ENCODE data around the gene BRSK2.
"Not testable (repeated sequence)": the region's sequence is repeated elsewhere in the genome, so short reads cannot be mapped to it uniquely, and the experiment has no call there.

BRSK2 gene

DNA sequence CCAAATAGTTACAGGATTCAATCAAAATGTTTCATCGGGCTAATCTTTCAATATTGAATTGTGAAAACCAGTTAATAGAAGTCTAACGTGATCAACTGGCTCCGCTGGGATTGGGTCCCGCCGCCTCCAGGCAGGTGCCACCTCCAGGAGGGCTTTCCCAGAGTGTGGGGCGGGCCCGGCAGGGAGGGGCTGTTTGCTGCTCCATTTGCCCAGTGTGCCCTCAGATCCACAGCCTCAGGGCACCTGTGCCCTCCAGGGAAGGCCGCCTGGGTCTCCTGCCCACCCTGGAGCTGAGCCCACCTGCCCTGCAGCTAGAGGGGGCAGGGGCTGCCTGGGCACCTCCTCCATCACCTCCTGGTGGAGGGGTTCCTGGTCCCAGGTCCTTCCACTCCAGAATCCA lies 17.9 kb downstream of the BRSK2 start:
- no peaks in the 10 kb centered on the region for H3K79me2 ChIP-seq (ENCODE audit: insufficient read depth, low read length)
- no peaks in the 10 kb centered on the region for H3K9me2 ChIP-seq (ENCODE audit: low read depth, low read length)
- H3K27me3 ChIP-seq (ENCODE audit: insufficient read depth, low read length), result no peaks in the 10 kb centered on the region
- H3K4me2 ChIP-seq (ENCODE audit: low read length), result no peak overlapping the region
- no peaks in the 10 kb centered on the region for H4K20me1 ChIP-seq (ENCODE audit: insufficient read depth, low read length)
- no peaks in the 10 kb centered on the region for H3K36me3 ChIP-seq (ENCODE audit: insufficient read depth, low read length)
- no peak overlapping the region for H3K27ac ChIP-seq (ENCODE audit: low read depth, low read length, poor library complexity, severe bottlenecking)
- no peak overlapping the region for H2AFZ ChIP-seq (ENCODE audit: low read length)
- no peak overlapping the region for H3K4me3 ChIP-seq (ENCODE audit: low read depth, low read length, poor library complexity, severe bottlenecking)
- no peaks in the 10 kb centered on the region for H3F3A ChIP-seq (ENCODE audit: insufficient read depth, low read length)
- TF ChIP-seq CTCF (IDR thresholded peaks at IDR 0.05; ENCODE audit: low read length) (no peak), EZH2 (IDR thresholded peaks at IDR 0.05; ENCODE audit: borderline replicate concordance, low read length) (no peak)
- no peaks in the 10 kb centered on the region for H3K4me1 ChIP-seq (ENCODE audit: insufficient read depth, low read length, severe bottlenecking)
- no peaks in the 10 kb centered on the region for H3K9me3 ChIP-seq (ENCODE audit: low read length)
- no peak overlapping the region for H3K9ac ChIP-seq (ENCODE audit: low read length)

DNA sequence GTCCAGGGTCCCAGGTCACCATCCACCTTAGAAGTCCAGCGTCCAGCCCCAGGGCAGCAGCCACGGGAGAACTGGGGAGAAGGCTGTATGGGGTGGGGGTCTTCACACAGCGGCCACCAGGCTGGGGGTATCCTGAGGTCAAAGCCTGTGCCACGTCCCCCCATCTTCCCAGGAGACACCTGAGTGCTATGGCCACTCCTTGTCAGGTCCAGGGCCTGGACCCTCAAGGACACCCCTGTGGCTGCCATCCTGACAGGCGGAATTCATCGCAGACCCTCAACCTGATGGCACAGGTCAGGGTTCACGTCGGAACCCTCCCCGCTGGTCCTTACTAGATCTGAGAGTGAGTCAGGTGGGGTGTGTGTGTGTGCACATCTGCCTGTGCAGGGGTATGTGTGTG lies 18.6 kb downstream of the BRSK2 start:
- Histone ChIP-seq H3K9ac (ENCODE audit: low read length) (no peak overlapping the region), H3K27ac (ENCODE audit: low read depth, low read length, poor library complexity, severe bottlenecking) (no peak overlapping the region), H3K9me2 (ENCODE audit: low read depth, low read length) (no peaks in the 10 kb centered on the region), H3F3A (ENCODE audit: insufficient read depth, low read length) (no peaks in the 10 kb centered on the region), H3K4me2 (ENCODE audit: low read length) (no peak overlapping the region), H3K4me3 (ENCODE audit: low read depth, low read length, poor library complexity, severe bottlenecking) (no peak overlapping the region), H3K27me3 (ENCODE audit: insufficient read depth, low read length) (no peaks in the 10 kb centered on the region), H3K9me3 (ENCODE audit: low read length) (no peaks in the 10 kb centered on the region), H2AFZ (ENCODE audit: low read length) (no peak overlapping the region), H3K4me1 (ENCODE audit: insufficient read depth, low read length, severe bottlenecking) (no peaks in the 10 kb centered on the region), H3K79me2 (ENCODE audit: insufficient read depth, low read length) (no peaks in the 10 kb centered on the region), H3K36me3 (ENCODE audit: insufficient read depth, low read length) (no peaks in the 10 kb centered on the region), H4K20me1 (ENCODE audit: insufficient read depth, low read length) (no peaks in the 10 kb centered on the region)
- TF ChIP-seq EZH2 (IDR thresholded peaks at IDR 0.05; ENCODE audit: borderline replicate concordance, low read length), result no peak
- no peak for TF ChIP-seq CTCF (IDR thresholded peaks at IDR 0.05; ENCODE audit: low read length)

- Histone ChIP-seq H3K4me1 (ENCODE audit: insufficient read depth, low read length, severe bottlenecking) (no peaks in the 10 kb centered on the region), H4K20me1 (ENCODE audit: insufficient read depth, low read length) (no peaks in the 10 kb centered on the region), H3K9me3 (ENCODE audit: low read length) (no peaks in the 10 kb centered on the region), H3K4me3 (ENCODE audit: low read depth, low read length, poor library complexity, severe bottlenecking) (no peak overlapping the region), H2AFZ (ENCODE audit: low read length) (no peak overlapping the region), H3K79me2 (ENCODE audit: insufficient read depth, low read length) (no peaks in the 10 kb centered on the region), H3K27me3 (ENCODE audit: insufficient read depth, low read length) (no peaks in the 10 kb centered on the region), H3K27ac (ENCODE audit: low read depth, low read length, poor library complexity, severe bottlenecking) (no peak overlapping the region), H3F3A (ENCODE audit: insufficient read depth, low read length) (no peaks in the 10 kb centered on the region), H3K9me2 (ENCODE audit: low read depth, low read length) (no peaks in the 10 kb centered on the region), H3K36me3 (ENCODE audit: insufficient read depth, low read length) (no peaks in the 10 kb centered on the region), H3K9ac (ENCODE audit: low read length) (no peak overlapping the region), H3K4me2 (ENCODE audit: low read length) (no peak overlapping the region)
- no peak for TF ChIP-seq EZH2 (IDR thresholded peaks at IDR 0.05; ENCODE audit: borderline replicate concordance, low read length)
- TF ChIP-seq CTCF (IDR thresholded peaks at IDR 0.05; ENCODE audit: low read length), result no peak
These were observed 19.5 kb downstream of the BRSK2 start for GRCh38 chr11:1409108-1409851.

- not testable (repeated sequence) for H3K27me3 ChIP-seq (ENCODE audit: insufficient read depth, low read length); H4K20me1 ChIP-seq (ENCODE audit: insufficient read depth, low read length); H3K4me2 ChIP-seq (ENCODE audit: low read length); H3F3A ChIP-seq (ENCODE audit: insufficient read depth, low read length); H3K9me2 ChIP-seq (ENCODE audit: low read depth, low read length); H3K4me1 ChIP-seq (ENCODE audit: insufficient read depth, low read length, severe bottlenecking); H3K27ac ChIP-seq (ENCODE audit: low read depth, low read length, poor library complexity, severe bottlenecking); H3K36me3 ChIP-seq (ENCODE audit: insufficient read depth, low read length); H2AFZ ChIP-seq (ENCODE audit: low read length); H3K9me3 ChIP-seq (ENCODE audit: low read length); H3K9ac ChIP-seq (ENCODE audit: low read length); H3K79me2 ChIP-seq (ENCODE audit: insufficient read depth, low read length); H3K4me3 ChIP-seq (ENCODE audit: low read depth, low read length, poor library complexity, severe bottlenecking)
These were observed 20.1 kb downstream of the BRSK2 start for GRCh38 chr11:1409852-1410125.
